K562 (cell line): ENCODE data around the gene RSBN1L. TPM values are rescaled to one million over a fixed set of nuclear protein-coding genes. Genes with fewer than 3 reads are reported as not detected.

Source experiments
- ATAC-seq: fragments of 200-7000 bp; cut with Tn5 transposase; 3 replicates; pipeline ENCODE4 v1.9.1; 2020; ENCODE audit warnings: moderate library complexity
- BruUV-seq: library from RNA; stranded (reverse); fragments of 400-500 nt; replicated peaks from 2 replicates; lab custom pipeline; 2021; lab: Mats Ljungman, UMichigan
- CTCF ChIA-PET: fragments of 300-600 bp; formaldehyde crosslinking; extraction: SDS; loops from one replicate; lab custom pipeline; 2021; ENCODE audit warnings: low intra/inter-chr PET ratio; lab: Yijun Ruan, JAX
- POLR2A ChIA-PET: fragments of 300-600, 350-650 bp; sonication (Branson Sonifier 250); formaldehyde crosslinking; extraction: SDS; loops from one replicate; lab custom pipeline; 2021; ENCODE audit warnings: antibody characterized with exemption, inconsistent platforms; lab: Yijun Ruan, JAX
- DNase-seq, 4 experiments: peaks; one replicate each; pipeline versions ENCODE4 v3.0.0 to v3.0.0-alpha.2; 2011 to 2018; ENCODE audit warnings: low spot score in 3 of 4, mixed read lengths in 3 of 4; ENCODE audit errors: extremely low read depth in 1 of 4
- FAIRE-seq: peaks from 2 replicates; lab custom pipeline; 2011; peaks lifted over from hg19 to GRCh38; lab: Jason Lieb, UNC
- H2AFZ ChIP-seq: 2 replicates; pipeline ENCODE4 v1.6.0; 2011; ENCODE audit warnings: low read depth, low read length, control low read depth, inconsistent platforms
- H3K27ac ChIP-seq: fragments of 200-600 bp; 3 replicates; pipeline ENCODE4 v1.8.0; 2011; ENCODE audit warnings: low read depth, mild to moderate bottlenecking, control low read depth, inconsistent platforms, low read length, moderate library complexity, mixed read lengths; ENCODE audit errors: extremely low read depth
- H3K27me3 ChIP-seq, 2 experiments: fragments of 300-600 bp in 1 of 2; 2 replicates in 1 of 2; 3 replicates in 1 of 2; pipeline versions ENCODE4 v1.6.0 to v1.8.0; 2011; ENCODE audit warnings: inconsistent platforms in 2 of 2, low read length in 2 of 2, mild to moderate bottlenecking in 1 of 2, mixed read lengths in 1 of 2, moderate library complexity in 1 of 2; ENCODE audit not compliant: control insufficient read depth in 2 of 2, insufficient read depth in 2 of 2
- H3K36me3 ChIP-seq: fragments of 300-600 bp; 3 replicates; pipeline ENCODE4 v1.8.0; 2011; ENCODE audit warnings: mild to moderate bottlenecking, low read length, inconsistent platforms; ENCODE audit not compliant: control insufficient read depth, insufficient read depth
- H3K4me1 ChIP-seq, 2 experiments: fragments of 200-600 bp in 1 of 2; replicated peaks in 1 of 2; 2 replicates in 1 of 2; 3 replicates in 1 of 2; pipeline versions ENCODE4 v1.5.1 to v1.8.0; 2011; ENCODE audit warnings: inconsistent platforms in 2 of 2, low read length in 2 of 2, mild to moderate bottlenecking in 1 of 2, mixed read lengths in 1 of 2, moderate library complexity in 1 of 2; ENCODE audit not compliant: control insufficient read depth in 2 of 2, insufficient read depth in 2 of 2
- H3K4me2 ChIP-seq: 2 replicates; pipeline ENCODE4 v1.6.1; 2011; ENCODE audit warnings: low read length, control low read depth, inconsistent platforms, mixed read lengths; ENCODE audit not compliant: insufficient read depth
- H3K4me3 ChIP-seq: fragments of 200-600 bp; sonication (generic), shearing (Covaris generic); 2 replicates; pipeline ENCODE4 v1.5.1; 2016; ENCODE audit warnings: control low read depth, inconsistent platforms
- H3K79me2 ChIP-seq: fragments of 200-600 bp; 3 replicates; pipeline ENCODE4 v1.8.0; 2011; ENCODE audit warnings: low read length, inconsistent platforms; ENCODE audit not compliant: control insufficient read depth, insufficient read depth
- H3K9ac ChIP-seq, 2 experiments: 2 replicates each; pipeline versions ENCODE4 v1.6.0 to v1.6.1; 2011; ENCODE audit warnings: low read depth in 2 of 2, low read length in 2 of 2, control low read depth in 1 of 2, inconsistent platforms in 1 of 2, mild to moderate bottlenecking in 1 of 2, mixed read lengths in 1 of 2; ENCODE audit not compliant: insufficient read depth in 1 of 2
- H3K9me1 ChIP-seq: one replicate; pipeline ENCODE4 v1.6.0; 2011; ENCODE audit warnings: inconsistent platforms, mild to moderate bottlenecking, low read length, moderate library complexity; ENCODE audit not compliant: control insufficient read depth, insufficient read depth
- H3K9me3 ChIP-seq: replicated peaks from 2 replicates; pipeline ENCODE4 v1.5.1; 2011; ENCODE audit warnings: low read depth, low read length, inconsistent platforms; ENCODE audit not compliant: control insufficient read depth, insufficient read depth
- H4K20me1 ChIP-seq: replicated peaks from 2 replicates; pipeline ENCODE4 v1.6.1; 2011; ENCODE audit warnings: low read length, inconsistent platforms, mixed read lengths; ENCODE audit not compliant: control insufficient read depth, insufficient read depth
- BRCA1 ChIP-seq, 2 experiments: fragments of 450-650 bp in 1 of 2; sonication (generic) in 1 of 2; formaldehyde crosslinking in 1 of 2; IDR thresholded peaks; 2 replicates each; pipeline versions ENCODE4 v1.5.0 to v1.6.1; 2017 to 2020; ENCODE audit warnings: mild to moderate bottlenecking in 1 of 2, missing genetic modification reagents in 1 of 2
- COPS2 ChIP-seq: fragments of 450-650 bp; conservative IDR thresholded peaks from 2 replicates; pipeline ENCODE4 v1.6.1; 2016; ENCODE audit warnings: mild to moderate bottlenecking, moderate library complexity
- CREBBP ChIP-seq: IDR thresholded peaks from one replicate; pipeline ENCODE4 v1.6.1; 2012; ENCODE audit warnings: low read depth, mild to moderate bottlenecking, control low read depth, inconsistent platforms, low read length
- ETV5 ChIP-seq: sonication (generic); formaldehyde crosslinking; IDR thresholded peaks from 2 replicates; pipeline ENCODE4 v1.4.0; 2020; ENCODE audit warnings: low read depth, mild to moderate bottlenecking, missing genetic modification reagents
- FOXJ3 ChIP-seq: sonication (generic); formaldehyde crosslinking; IDR thresholded peaks from 2 replicates; pipeline ENCODE4 v1.4.0; 2020; ENCODE audit warnings: mild to moderate bottlenecking, missing genetic modification reagents
- RBM39 ChIP-seq: fragments of 200-400 bp; formaldehyde crosslinking; optimal IDR thresholded peaks from 2 replicates; pipeline ENCODE3; 2018; ENCODE audit warnings: low read depth, low read length
- SIN3A ChIP-seq, 2 experiments: fragments of 150-350 bp in 1 of 2; IDR thresholded peaks; 2 replicates each; pipeline ENCODE4 v1.6.1; 2011 to 2016; ENCODE audit warnings: borderline replicate concordance in 2 of 2, low read depth in 2 of 2, low read length in 2 of 2, mild to moderate bottlenecking in 2 of 2, moderate library complexity in 2 of 2; ENCODE audit not compliant: control insufficient read depth in 1 of 2
- SMC3 ChIP-seq: conservative IDR thresholded peaks from 2 replicates; pipeline ENCODE4 v1.6.1; 2011; ENCODE audit warnings: low read depth, low read length, improper control_type of control experiment; ENCODE audit not compliant: insufficient read depth
- TAL1 ChIP-seq: fragments of 450-650 bp; IDR thresholded peaks from 2 replicates; pipeline ENCODE4 v1.6.1; 2016; ENCODE audit warnings: mild to moderate bottlenecking
- ZBTB43 ChIP-seq: sonication (generic); formaldehyde crosslinking; IDR thresholded peaks from 2 replicates; pipeline ENCODE4 v1.8.0; 2023; ENCODE audit warnings: mild to moderate bottlenecking, missing genetic modification reagents
- ZNF407 ChIP-seq: fragments of 450-650 bp; IDR thresholded peaks from 2 replicates; pipeline ENCODE4 v1.6.1; 2016; ENCODE audit warnings: low read depth
- WGBS: fragments of 100-300 bp; shearing (Covaris generic); methylation state at CpG from one replicate; pipeline ENCODE4 v1.1.6; 2016; ENCODE audit warnings: low coverage, mixed read lengths; ENCODE audit not compliant: insufficient coverage; ENCODE audit errors: missing lambda C conversion rate; 5-methylcytosine and 5-hydroxymethylcytosine counted together
- in situ Hi-C: fragments of 300-500 bp; cut with MboI; formaldehyde crosslinking; loops from 4 replicates; pipeline ENCODE4 v1.15.0; 2018; ENCODE audit warnings: inconsistent platforms, mixed read lengths
- intact Hi-C: fragments of 100-400 bp; cut with micrococcal nuclease; formaldehyde crosslinking; loops from 2 replicates; pipeline ENCODE4 v1.14.2; 2022
- polyA plus RNA-seq, 8 experiments: library from polyadenylated mRNA; depleted of rRNA in 4 of 8; stranded (reverse) in 5 of 8; unstranded in 3 of 8; fragments of >200 nt; fragmentation: Nextera tagmentation in 2 of 8; fragmentation: Illumina TruSeq in 1 of 8; extraction: Ambion mirVana in 2 of 8; extraction: Trizol in 1 of 8; gene quantifications; 2 replicates each; pipeline versions ENCODE4 v1.2.1 to v1.2.3, GENCODE V29; 2011 to 2014; ENCODE audit warnings: inconsistent platforms in 1 of 8, missing spikeins in 1 of 8
- total RNA-seq, 7 experiments: library from RNA; depleted of rRNA in 6 of 7; stranded (reverse); fragments of >200 nt in 6 of 7; fragmentation: Illumina TruSeq in 2 of 7; extraction: Trizol in 2 of 7; gene quantifications; 2 replicates each; pipeline versions ENCODE4 v1.2.1 to v1.2.3, GENCODE V29; 2011 to 2021; ENCODE audit warnings: low replicate concordance in 1 of 7

The RSBN1L gene
- total and polyA plus RNA-seq, 9 of the 15 experiments (the other 6 are each of a cell fraction or from before 2014, with no cell fraction given): 6.2 to 35.2 (median 20.1) TPM

- 86% methylated on average over 1 of the region's 1 CpG for WGBS
- ChIA-PET CTCF (interaction anchor here (0.7 to 1.0 kb wide), 2 partner anchors 104 to 723 kb away, joined by 3 to 4 read pairs; no protein-coding TSS in a partner anchor), POLR2A (interaction anchor here (0.7 kb wide), 1 partner anchor 476 kb away, joined by 3 read pairs; no protein-coding TSS in a partner anchor)
- Histone ChIP-seq H3K4me3 (no peak overlapping the region), H3K79me2 (no peaks in the 10 kb centered on the region), H3K9me3 (no peaks in the 10 kb centered on the region), H3K4me2 (no peak overlapping the region), H3K4me1 (no peaks in the 10 kb centered on the region), H3K36me3 (no peaks in the 10 kb centered on the region), H3K27ac (no peak overlapping the region), H3K9ac (no peak overlapping the region), H4K20me1 (no peaks in the 10 kb centered on the region), H2AFZ (no peak overlapping the region), H3K9me1 (no peaks in the 10 kb centered on the region), H3K27me3 (no peaks in the 10 kb centered on the region)
- FAIRE-seq: no peak
- no peak for ATAC-seq
- BruUV-seq: no TSS peak
- TF ChIP-seq CREBBP: no peak
- no peak for TF ChIP-seq FOXJ3 (CRISPR knock-in tag)
- no peak for TF ChIP-seq TAL1
- no peak for TF ChIP-seq BRCA1 (IDR thresholded peaks at IDR 0.05)
- TF ChIP-seq BRCA1 (CRISPR knock-in tag; IDR thresholded peaks at IDR 0.05): no peak
- no peak for TF ChIP-seq ZNF407
- TF ChIP-seq ZBTB43: no peak
- TF ChIP-seq COPS2: no peak
- no peak for TF ChIP-seq ETV5 (CRISPR knock-in tag)
- TF ChIP-seq RBM39: no peak
- TF ChIP-seq SMC3: no peak
- no peak for TF ChIP-seq SIN3A (IDR thresholded peaks at IDR 0.05; ENCODE audit: borderline replicate concordance in 2 of 2, control insufficient read depth in 1 of 2, low read depth in 2 of 2, low read length in 2 of 2)
- in situ Hi-C loops: loop anchor here (5.0 to 25.0 kb wide), 2 partner anchors 97 to 557 kb away; no protein-coding TSS in a partner anchor
- intact Hi-C loops: loop anchor here (5.0 to 10.0 kb wide), 3 partner anchors 287 to 569 kb away; no protein-coding TSS in a partner anchor
- DNase-seq: no peak
Observed at GRCh38 chr7:77655356-77655755, 40.9 kb upstream of the RSBN1L start.
